Gastrocnemius medialis (tissue), 4 donors: ENCODE results near the gene MTFP1.

Source experiments
- CTCF ChIP-seq, 5 experiments: fragments of 450-650 bp in 3 of 5; fragments of 200-600 bp in 2 of 5; sonication (generic) in 2 of 5; IDR thresholded peaks in 4 of 5; conservative IDR thresholded peaks in 1 of 5; 1 replicate in 4 of 5; 2 replicates in 1 of 5; pipeline ENCODE4 v1.5.1; 2016 to 2019; ENCODE audit warnings: antibody characterized with exemption in 5 of 5, mild to moderate bottlenecking in 3 of 5, moderate library complexity in 3 of 5
- POLR2A ChIP-seq, 2 donors: fragments of 450-650 bp; IDR thresholded peaks; one replicate each; pipeline ENCODE4 v1.6.1; 2017; ENCODE audit warnings: antibody characterized with exemption in 2 of 2, mild to moderate bottlenecking in 2 of 2, moderate library complexity in 2 of 2

- TF ChIP-seq CTCF (IDR thresholded peaks at IDR 0.05 in 4 of 5, conservative IDR thresholded peaks at IDR 0.05 in 1 of 5) (no peak), POLR2A (IDR thresholded peaks at IDR 0.05) (no peak)
These were observed 19.8 kb upstream of the MTFP1 start for GRCh38 chr22:30405731-30406130.
